Hypothalamus (tissue), 51 donors: ENCODE measurements around the gene SERGEF.

Source experiments
- DNase-seq, 51 donors: peaks; one replicate each; lab custom pipeline; 2025; lab: John Stamatoyannopoulos, UW

SERGEF gene

DNA sequence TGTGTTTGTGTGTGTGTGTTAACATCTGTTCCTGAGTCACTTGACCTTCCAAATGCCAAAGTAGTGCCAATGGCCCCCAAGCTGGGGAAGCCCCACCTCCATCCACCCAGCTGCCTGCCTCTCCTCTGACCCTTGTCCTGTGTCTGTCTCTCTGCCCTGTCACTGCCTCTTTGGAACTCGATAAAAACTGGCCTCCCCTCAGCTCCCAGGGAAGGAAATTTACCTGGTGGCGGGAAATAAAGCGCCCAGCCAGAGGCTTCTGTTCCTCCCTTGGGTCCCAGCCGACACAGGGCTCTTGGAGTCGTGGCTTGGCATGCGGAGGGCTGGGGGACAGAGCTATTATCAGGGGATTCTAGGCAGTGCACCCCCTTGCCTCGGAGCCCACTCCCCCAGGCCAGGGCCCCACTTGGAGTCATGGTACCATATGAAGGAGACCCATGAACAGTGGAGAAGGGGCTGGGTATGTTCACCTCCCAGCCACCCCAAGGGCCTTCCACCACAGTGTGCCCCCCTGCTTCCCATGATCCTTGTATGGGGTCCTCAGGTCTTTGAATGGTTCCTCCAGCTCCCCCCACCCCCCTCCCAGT, 272.1 kb downstream of the SERGEF start:
- no peak for DNase-seq

DNA sequence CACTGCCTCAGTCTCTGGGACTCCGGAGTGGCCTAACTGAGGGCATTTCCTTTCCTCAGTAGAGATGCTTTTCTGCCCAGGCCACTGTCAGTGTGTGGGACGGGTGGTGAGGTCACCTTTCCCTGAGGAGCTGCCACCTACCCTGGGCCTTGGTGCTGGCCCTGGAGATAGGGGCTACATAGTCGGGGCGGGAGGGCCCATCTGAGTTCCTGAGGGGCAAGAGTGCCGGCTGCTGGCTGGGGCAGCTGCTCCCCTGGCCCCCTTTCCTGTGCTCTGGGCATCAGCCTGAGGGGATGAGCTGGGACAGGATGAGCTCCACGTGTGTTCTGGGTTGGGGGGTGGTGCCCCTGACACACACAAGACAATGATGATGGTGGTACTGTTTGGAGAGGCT, 272.9 kb downstream of the SERGEF start:
- DNase-seq: no peak

DNA sequence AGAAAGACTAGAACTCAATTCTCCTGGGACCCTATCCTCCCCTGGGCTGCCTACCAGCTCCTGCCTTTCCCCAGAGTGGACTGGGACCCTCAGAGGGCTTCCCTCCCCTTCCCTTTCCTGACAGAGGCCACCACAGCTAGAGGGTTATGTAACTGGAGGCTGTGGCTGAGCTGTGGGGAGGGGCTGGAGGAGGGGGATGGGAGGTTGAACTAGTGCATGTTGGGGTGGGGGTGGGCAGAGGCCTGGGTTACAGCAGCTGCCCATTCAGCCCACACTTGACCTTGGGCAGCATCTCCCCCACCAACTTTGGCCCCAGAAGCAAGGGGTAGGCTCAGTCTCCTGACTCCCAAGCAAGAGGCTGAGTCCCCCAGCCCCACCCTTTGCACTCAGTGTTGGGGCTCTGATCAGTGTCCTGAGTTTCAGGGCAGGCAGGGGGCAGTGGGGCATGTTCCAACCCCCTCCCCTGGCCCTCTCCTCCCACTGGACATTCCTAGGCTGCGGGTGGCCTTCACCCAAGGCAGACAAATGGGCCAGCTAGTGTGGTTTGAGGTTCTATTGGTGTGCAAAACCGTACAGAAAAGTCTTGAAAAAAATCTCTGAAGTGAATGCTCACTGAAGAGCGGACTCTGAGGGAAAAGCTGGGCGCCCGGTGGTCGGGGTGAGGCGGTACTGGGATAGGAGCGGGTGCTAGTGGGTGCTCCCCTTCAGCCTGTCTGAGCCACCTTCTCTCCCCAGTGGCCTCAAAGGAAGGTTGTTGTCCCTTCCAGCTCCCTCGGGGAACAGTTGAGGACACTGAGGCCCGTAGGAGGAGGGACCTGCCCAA, 274.5 kb downstream of the SERGEF start:
- DNase-seq: no peak
